Cortex of kidney (tissue), 1 donor: Measurements from ENCODE around the gene CFAP43.
"Not testable (repeated sequence)": the region's sequence is repeated elsewhere in the genome, so short reads cannot be mapped to it uniquely, and the experiment has no call there.

Experiments
- DNase-seq: peaks from one replicate; lab custom pipeline; 2025; lab: John Stamatoyannopoulos, UW

Gene CFAP43

GRCh38 chr10:104230490-104230889 lies 1.7 kb downstream of the CFAP43 start:
- no peak for DNase-seq

- DNase-seq = no peak
These were observed 8.9 kb downstream of the CFAP43 start for GRCh38 chr10:104223304-104223703.

- DNase-seq = no peak
These were observed 11.6 kb downstream of the CFAP43 start for GRCh38 chr10:104220522-104220921.

- DNase-seq = no peak
These were observed 13.4 kb downstream of the CFAP43 start for GRCh38 chr10:104218751-104219150.

GRCh38 chr10:104216631-104217030 lies 15.5 kb downstream of the CFAP43 start:
- DNase-seq = no peak

- no peak for DNase-seq
These were observed 22.5 kb downstream of the CFAP43 start for GRCh38 chr10:104209575-104210198.

- no peak for DNase-seq
These were observed 23.4 kb downstream of the CFAP43 start for GRCh38 chr10:104208730-104209129.

- no peak for DNase-seq
These were observed 29.9 kb downstream of the CFAP43 start for GRCh38 chr10:104202231-104202630.

- no peak for DNase-seq
These were observed 30.5 kb downstream of the CFAP43 start for GRCh38 chr10:104201636-104202035.

GRCh38 chr10:104199567-104199966 lies 32.6 kb downstream of the CFAP43 start:
- DNase-seq = no peak

GRCh38 chr10:104197364-104197763 lies 34.8 kb downstream of the CFAP43 start:
- no peak for DNase-seq

- DNase-seq = no peak
These were observed 36.5 kb downstream of the CFAP43 start for GRCh38 chr10:104195706-104196105.

GRCh38 chr10:104193787-104194186 lies 38.4 kb downstream of the CFAP43 start:
- DNase-seq = no peak

GRCh38 chr10:104190695-104191094 lies 41.5 kb downstream of the CFAP43 start:
- no peak for DNase-seq

- DNase-seq = no peak
These were observed 48.5 kb downstream of the CFAP43 start for GRCh38 chr10:104183682-104184081.

GRCh38 chr10:104174136-104174535 lies 58.0 kb downstream of the CFAP43 start:
- DNase-seq = not testable (repeated sequence)

GRCh38 chr10:104170610-104171254 lies 61.4 kb downstream of the CFAP43 start:
- DNase-seq = no peak

- no peak for DNase-seq
These were observed 76.6 kb downstream of the CFAP43 start for GRCh38 chr10:104155591-104155990.

- DNase-seq = no peak
These were observed 80.4 kb downstream of the CFAP43 start for GRCh38 chr10:104151737-104152136.

- no peak for DNase-seq
These were observed 82.0 kb downstream of the CFAP43 start for GRCh38 chr10:104150139-104150538.

GRCh38 chr10:104146882-104147281 lies 85.3 kb downstream of the CFAP43 start:
- DNase-seq = no peak

GRCh38 chr10:104144931-104145330 lies 87.2 kb downstream of the CFAP43 start:
- no peak for DNase-seq

- no peak for DNase-seq
These were observed 88.3 kb downstream of the CFAP43 start for GRCh38 chr10:104143829-104144228.

GRCh38 chr10:104142081-104142480 lies 90.1 kb downstream of the CFAP43 start:
- DNase-seq = no peak
